Adipocyte (in vitro differentiated cells): ENCODE results near the gene CCSER2.

Source experiments
- DNase-seq: peaks from one replicate; pipeline ENCODE4 v3.0.0-alpha.2; 2015; ENCODE audit warnings: low read depth
- H3K27me3 ChIP-seq: replicated peaks from 2 replicates; pipeline ENCODE4 v1.7.0; 2013; ENCODE audit warnings: mild to moderate bottlenecking, low read length, moderate library complexity; ENCODE audit not compliant: control insufficient read depth, insufficient read depth
- H3K36me3 ChIP-seq: 2 replicates; pipeline ENCODE4 v1.7.0; 2013; ENCODE audit warnings: low read length, mild to moderate bottlenecking, moderate library complexity; ENCODE audit not compliant: control insufficient read depth, insufficient read depth, severe bottlenecking
- H3K4me1 ChIP-seq: 2 replicates; pipeline ENCODE4 v1.7.0; 2013; ENCODE audit warnings: mild to moderate bottlenecking, low read length, moderate library complexity; ENCODE audit not compliant: control insufficient read depth, insufficient read depth
- H3K4me3 ChIP-seq: 2 replicates; pipeline ENCODE4 v1.7.0; 2013; ENCODE audit warnings: mild to moderate bottlenecking, low read length, moderate library complexity
- H3K9ac ChIP-seq: 2 replicates; pipeline ENCODE4 v1.7.0; 2013; ENCODE audit warnings: mild to moderate bottlenecking, low read length, moderate library complexity
- H3K9me3 ChIP-seq: 2 replicates; pipeline ENCODE4 v1.7.0; 2013; ENCODE audit warnings: mild to moderate bottlenecking, low read length, moderate library complexity; ENCODE audit not compliant: control insufficient read depth

The CCSER2 gene

GRCh38 chr10:84370283-84370682 is 41.9 kb downstream of the CCSER2 start:
- Histone ChIP-seq H3K27me3 (no peaks in the 10 kb centered on the region), H3K4me1 (peaks cover 5% of the 10 kb centered on the region)
- DNase-seq, result no peak

DNA sequence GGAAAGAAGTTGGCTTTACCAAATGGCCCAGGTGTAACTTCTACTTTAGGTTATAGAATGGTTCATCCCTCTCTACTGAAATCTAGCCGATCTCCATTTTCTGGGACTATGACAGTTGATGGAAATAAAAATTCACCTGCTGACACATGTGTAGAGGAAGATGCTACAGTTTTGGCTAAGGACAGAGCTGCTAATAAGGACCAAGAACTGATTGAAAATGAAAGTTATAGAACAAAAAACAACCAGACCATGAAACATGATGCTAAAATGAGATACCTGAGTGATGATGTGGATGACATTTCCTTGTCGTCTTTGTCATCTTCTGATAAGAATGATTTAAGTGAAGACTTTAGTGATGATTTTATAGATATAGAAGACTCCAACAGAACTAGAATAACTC is 43.6 kb downstream of the CCSER2 start:
- Histone ChIP-seq H3K36me3 (peaks cover 34% of the 10 kb centered on the region), H3K9me3 (no peaks in the 10 kb centered on the region), H3K27me3 (no peaks in the 10 kb centered on the region), H3K4me1 (peaks cover 16% of the 10 kb centered on the region), H3K9ac (no peak overlapping the region), H3K4me3 (no peak overlapping the region)
- DNase-seq, result no peak

More at GRCh38 chr10:84370283-84370682, 41.9 kb downstream of the CCSER2 start:
- H3K36me3 ChIP-seq, result peaks cover 34% of the 10 kb centered on the region
- no peak overlapping the region for H3K4me3 ChIP-seq
- H3K9ac ChIP-seq, result no peak overlapping the region
- H3K9me3 ChIP-seq, result no peaks in the 10 kb centered on the region

- peaks cover 16% of the 10 kb centered on the region for H3K4me1 ChIP-seq
- H3K9ac ChIP-seq, result no peak overlapping the region
- no peak for DNase-seq
- peaks cover 34% of the 10 kb centered on the region for H3K36me3 ChIP-seq
- H3K9me3 ChIP-seq, result no peaks in the 10 kb centered on the region
- no peak overlapping the region for H3K4me3 ChIP-seq
- no peaks in the 10 kb centered on the region for H3K27me3 ChIP-seq
Observed at GRCh38 chr10:84373000-84373399, 44.6 kb downstream of the CCSER2 start.

DNA sequence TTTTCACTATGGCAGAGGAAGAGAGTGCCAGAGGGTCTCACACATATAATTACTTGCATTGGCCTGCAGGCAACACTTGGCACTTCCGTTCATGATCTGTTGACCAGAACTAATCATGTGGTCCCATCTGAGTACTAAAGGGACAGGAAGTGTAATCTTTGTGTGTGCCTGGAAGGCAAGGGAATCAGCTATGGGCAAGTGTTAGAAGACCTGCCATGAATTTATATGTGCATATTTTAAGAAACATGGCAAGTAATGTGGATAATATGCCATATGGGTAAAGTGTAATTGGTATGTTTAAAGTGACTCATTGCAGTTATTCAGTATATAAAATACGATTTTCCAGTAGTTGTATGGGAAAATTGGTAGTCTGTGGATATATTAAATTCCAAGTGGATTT is 46.1 kb downstream of the CCSER2 start:
- DNase-seq, result no peak
- H3K4me3 ChIP-seq, result no peak overlapping the region
- no peak overlapping the region for H3K9ac ChIP-seq
- no peaks in the 10 kb centered on the region for H3K27me3 ChIP-seq
- H3K9me3 ChIP-seq, result no peaks in the 10 kb centered on the region
- peaks cover 34% of the 10 kb centered on the region for H3K36me3 ChIP-seq
- H3K4me1 ChIP-seq, result peaks cover 16% of the 10 kb centered on the region

DNA sequence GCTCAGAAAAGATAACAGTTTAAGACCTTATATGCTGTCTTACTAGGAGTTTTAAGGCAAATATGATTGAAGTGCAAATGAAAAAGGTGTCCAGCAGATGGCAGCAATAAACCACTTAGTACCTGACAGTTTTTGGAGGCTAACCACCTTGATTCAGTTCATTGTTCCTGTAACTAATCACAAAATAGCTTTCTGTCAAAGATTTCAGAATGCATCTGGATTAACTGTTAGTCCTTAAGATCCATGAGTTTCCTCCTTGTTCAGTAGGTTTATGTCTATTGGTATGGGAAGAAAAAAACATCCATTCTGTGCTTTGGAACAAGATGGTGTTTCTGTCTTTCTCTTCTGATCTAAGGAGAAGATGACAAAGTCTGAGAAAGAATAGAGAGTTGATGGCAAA is 46.6 kb downstream of the CCSER2 start:
- H3K9me3 ChIP-seq, result no peaks in the 10 kb centered on the region
- H3K4me1 ChIP-seq, result peaks cover 16% of the 10 kb centered on the region
- H3K36me3 ChIP-seq, result peaks cover 37% of the 10 kb centered on the region
- peak; percentile 75 for DNase-seq
- no peak overlapping the region for H3K9ac ChIP-seq
- no peak overlapping the region for H3K4me3 ChIP-seq
- H3K27me3 ChIP-seq, result no peaks in the 10 kb centered on the region

DNA sequence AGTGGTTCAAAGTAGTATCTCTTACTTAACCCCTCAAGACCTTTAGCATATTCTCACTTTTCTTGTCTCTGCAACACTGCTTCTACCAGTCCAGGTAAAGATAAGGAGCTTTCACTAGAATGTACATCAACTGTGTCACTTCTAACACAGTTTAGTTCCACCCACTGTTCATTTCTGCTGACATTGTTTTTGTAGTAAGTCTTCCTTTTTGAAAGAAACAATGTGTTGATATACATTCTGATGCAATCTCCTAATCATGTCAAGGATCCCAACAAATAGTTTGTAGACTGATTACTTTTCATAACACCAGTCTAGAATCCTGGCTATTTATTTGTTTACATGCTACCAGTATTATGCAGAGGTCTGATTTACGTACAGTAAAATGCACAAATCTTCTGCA is 47.5 kb downstream of the CCSER2 start:
- Histone ChIP-seq H3K9ac (no peak overlapping the region), H3K4me1 (peaks cover 11% of the 10 kb centered on the region), H3K4me3 (no peak overlapping the region), H3K36me3 (peaks cover 42% of the 10 kb centered on the region), H3K27me3 (no peaks in the 10 kb centered on the region), H3K9me3 (no peaks in the 10 kb centered on the region)
- peak; percentile 12 for DNase-seq

DNA sequence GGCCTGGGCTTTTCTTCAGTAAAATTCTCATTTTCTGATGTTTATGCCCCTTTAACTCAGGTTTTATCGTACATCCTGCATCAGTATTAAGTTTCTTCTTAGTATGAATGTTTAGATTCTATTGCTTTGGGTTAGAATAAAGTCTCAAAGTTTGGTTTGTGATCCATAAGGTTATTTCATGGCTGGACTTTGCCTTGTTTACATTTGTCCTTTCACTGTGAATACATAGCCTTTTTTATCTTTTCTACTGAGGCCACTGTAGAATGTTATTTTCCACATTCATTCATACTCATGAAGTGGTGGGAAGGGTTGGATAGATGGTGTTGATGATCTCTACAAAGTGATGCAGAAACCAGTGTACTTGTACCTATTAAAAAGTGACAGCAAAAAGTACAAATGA is 59.8 kb downstream of the CCSER2 start:
- H3K27me3 ChIP-seq, result no peaks in the 10 kb centered on the region
- no peak overlapping the region for H3K9ac ChIP-seq
- no peaks in the 10 kb centered on the region for H3K4me1 ChIP-seq
- H3K36me3 ChIP-seq, result peaks cover 21% of the 10 kb centered on the region
- DNase-seq, result no peak
- H3K4me3 ChIP-seq, result no peak overlapping the region
- H3K9me3 ChIP-seq, result peaks cover 4% of the 10 kb centered on the region

- peaks cover 13% of the 10 kb centered on the region for H3K36me3 ChIP-seq
- H3K4me1 ChIP-seq, result no peaks in the 10 kb centered on the region
- H3K9ac ChIP-seq, result no peak overlapping the region
- no peak overlapping the region for H3K4me3 ChIP-seq
- peaks cover under 1% of the 10 kb centered on the region for H3K9me3 ChIP-seq
- no peaks in the 10 kb centered on the region for H3K27me3 ChIP-seq
- DNase-seq, result no peak
Observed at GRCh38 chr10:84390364-84390763, 62.0 kb downstream of the CCSER2 start.

- Histone ChIP-seq H3K9ac (no peak overlapping the region), H3K36me3 (peaks cover 13% of the 10 kb centered on the region), H3K27me3 (no peaks in the 10 kb centered on the region), H3K4me3 (no peak overlapping the region), H3K4me1 (no peaks in the 10 kb centered on the region), H3K9me3 (no peaks in the 10 kb centered on the region)
- DNase-seq, result no peak
Observed at GRCh38 chr10:84391326-84391725, 62.9 kb downstream of the CCSER2 start.

- H3K9ac ChIP-seq, result no peak overlapping the region
- no peak for DNase-seq
- H3K27me3 ChIP-seq, result no peaks in the 10 kb centered on the region
- no peaks in the 10 kb centered on the region for H3K9me3 ChIP-seq
- peaks cover 13% of the 10 kb centered on the region for H3K36me3 ChIP-seq
- H3K4me1 ChIP-seq, result no peaks in the 10 kb centered on the region
- no peak overlapping the region for H3K4me3 ChIP-seq
Observed at GRCh38 chr10:84392181-84392580, 63.8 kb downstream of the CCSER2 start.

- Histone ChIP-seq H3K9ac (no peak overlapping the region), H3K27me3 (no peaks in the 10 kb centered on the region), H3K4me1 (no peaks in the 10 kb centered on the region), H3K9me3 (no peaks in the 10 kb centered on the region), H3K36me3 (peaks cover 2% of the 10 kb centered on the region), H3K4me3 (no peak overlapping the region)
- DNase-seq, result no peak
Observed at GRCh38 chr10:84395581-84395980, 67.2 kb downstream of the CCSER2 start.

DNA sequence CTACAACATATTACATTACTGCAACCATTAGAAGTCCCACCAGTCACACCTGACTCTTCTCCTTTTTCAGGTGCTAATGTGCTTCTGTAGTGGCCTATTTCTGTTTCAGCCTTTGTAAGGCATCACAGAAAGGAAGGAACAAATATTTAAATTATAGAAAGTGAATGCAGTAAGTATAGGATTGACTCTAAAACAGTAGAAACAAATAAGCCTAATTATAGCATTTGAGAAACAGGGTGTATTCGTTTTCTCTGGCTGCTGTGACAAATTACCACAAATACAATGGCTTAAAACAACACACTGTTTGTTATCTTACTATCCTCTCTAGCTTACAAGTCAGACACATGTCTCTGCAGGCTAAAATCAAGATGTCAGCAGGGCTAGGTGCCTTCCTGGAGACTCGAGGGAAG is 69.4 kb downstream of the CCSER2 start:
- no peaks in the 10 kb centered on the region for H3K27me3 ChIP-seq

More for the DNA sequence above, 69.4 kb downstream of the CCSER2 start:
- Histone ChIP-seq H3K9me3 (no peaks in the 10 kb centered on the region), H3K4me3 (no peak overlapping the region), H3K9ac (no peak overlapping the region), H3K36me3 (no peaks in the 10 kb centered on the region), H3K4me1 (peaks cover 6% of the 10 kb centered on the region)
- DNase-seq, result no peak
